Adipose tissue (tissue), 3 donors: ENCODE results near the gene SYT15. TPM values are rescaled to one million over a fixed set of nuclear protein-coding genes. Genes with fewer than 3 reads are reported as not detected.
"Not testable (repeated sequence)": the region's sequence is repeated elsewhere in the genome, so short reads cannot be mapped to it uniquely, and the experiment has no call there.

Experiments
- H3K27ac ChIP-seq: one replicate; pipeline ENCODE4 v1.5.1; 2013; ENCODE audit warnings: low read depth, low read length
- WGBS, 3 donors: extraction: QIAGEN DNeasy Blood & Tissue Kit; methylation state at CpG; one replicate each; pipeline ENCODE4 v1.1.7; 2013; 5-methylcytosine and 5-hydroxymethylcytosine counted together
- polyA plus RNA-seq, 3 donors: library from polyadenylated mRNA; stranded (reverse); fragments of 200-250 nt; gene quantifications; one replicate each; pipeline ENCODE4 v1.2.3, GENCODE V29; 2013
- donor health status: healthy with polysubstance abuse.
- donor health status: Bipolar disorder and iron deficiency.
- donor health status: healthy.

Gene SYT15
- 1 to 10 TPM; 1.7 to 3.3 (median 1.7) TPM for polyA plus RNA-seq

GRCh38 chr10:46578474-46579178, at the start of gene SYT15:
Gene SYT15, plus strand, starts transcription at chr10:46579128. Its CDS starts 41 bp downstream, at chr10:46579169.
- WGBS, 3 donors, result 0 to 3% (median 2%) methylated on average over 22 to 44 of the region's 68 CpGs
- H3K27ac ChIP-seq, result not testable (repeated sequence)

GRCh38 chr10:46529742-46530141, 49.2 kb upstream of the SYT15 start:
- not testable (repeated sequence) for H3K27ac ChIP-seq
- 85 to 88% (median 86%) methylated on average over 7 of the region's 7 CpGs for WGBS, 3 donors

DNA sequence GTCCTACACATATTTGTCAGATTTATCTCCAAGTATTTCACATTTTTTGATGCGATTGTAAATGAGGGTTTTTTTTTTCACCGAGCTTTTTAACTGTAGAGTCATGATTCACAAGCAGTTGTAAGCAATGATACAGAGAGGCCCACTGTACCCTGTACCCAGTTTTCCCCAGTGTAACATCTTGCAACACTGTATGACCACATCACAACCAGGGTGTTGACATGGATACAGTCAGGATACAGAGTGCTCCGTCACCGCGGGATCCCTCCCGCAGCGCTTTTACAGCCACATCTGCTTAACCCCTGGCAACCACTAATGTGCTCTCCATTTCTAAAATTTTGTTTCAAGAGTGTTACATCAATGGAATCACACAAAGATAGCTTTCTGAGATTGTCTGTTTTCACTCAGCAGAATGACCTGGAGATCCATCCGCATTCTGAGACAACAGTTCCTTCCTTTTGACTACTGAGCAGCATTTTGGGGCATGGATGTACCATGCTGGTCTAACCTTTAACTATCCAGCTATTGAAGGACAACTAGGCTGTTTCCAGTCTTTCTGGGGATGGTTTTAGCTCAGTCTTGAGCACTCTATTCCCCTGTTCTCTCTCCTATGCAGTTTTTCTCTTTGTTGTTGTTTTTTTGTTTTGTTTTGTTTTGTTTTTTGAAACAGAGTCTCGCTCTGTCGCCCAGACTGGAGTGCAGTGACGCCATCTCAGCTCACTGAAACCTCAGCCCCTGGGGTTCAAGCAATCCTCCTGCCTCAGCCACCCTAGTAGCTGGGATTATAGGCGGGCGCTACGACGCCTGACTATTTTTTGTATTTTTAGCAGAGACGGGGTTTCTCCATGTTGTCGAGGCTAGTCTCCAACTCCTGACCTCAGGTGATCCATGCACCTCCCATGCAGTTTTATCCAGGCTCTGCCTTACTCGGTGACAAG, 48.4 kb upstream of the SYT15 start:
- WGBS, 3 donors, result 81 to 89% (median 86%) methylated on average over 18 of the region's 18 CpGs
- H3K27ac ChIP-seq, result no peak overlapping the region

- WGBS, 3 donors, result 50 to 82% (median 72%) methylated on average over 1 of the region's 1 CpG
- H3K27ac ChIP-seq, result not testable (repeated sequence)
Observed at GRCh38 chr10:46532256-46532655, 46.7 kb upstream of the SYT15 start.

- H3K27ac ChIP-seq, result no peak overlapping the region
- 82 to 87% (median 83%) methylated on average over 6 of the region's 6 CpGs for WGBS, 3 donors
Observed at GRCh38 chr10:46534828-46535524, 44.0 kb upstream of the SYT15 start.

GRCh38 chr10:46536171-46536570, 42.8 kb upstream of the SYT15 start:
- WGBS, 3 donors, result 82 to 93% (median 92%) methylated on average over 6 of the region's 6 CpGs
- H3K27ac ChIP-seq, result no peak overlapping the region

- WGBS, 3 donors, result 85 to 94% (median 90%) methylated on average over 5 of the region's 5 CpGs
- no peak overlapping the region for H3K27ac ChIP-seq
Observed at GRCh38 chr10:46536781-46537180, 42.1 kb upstream of the SYT15 start.

DNA sequence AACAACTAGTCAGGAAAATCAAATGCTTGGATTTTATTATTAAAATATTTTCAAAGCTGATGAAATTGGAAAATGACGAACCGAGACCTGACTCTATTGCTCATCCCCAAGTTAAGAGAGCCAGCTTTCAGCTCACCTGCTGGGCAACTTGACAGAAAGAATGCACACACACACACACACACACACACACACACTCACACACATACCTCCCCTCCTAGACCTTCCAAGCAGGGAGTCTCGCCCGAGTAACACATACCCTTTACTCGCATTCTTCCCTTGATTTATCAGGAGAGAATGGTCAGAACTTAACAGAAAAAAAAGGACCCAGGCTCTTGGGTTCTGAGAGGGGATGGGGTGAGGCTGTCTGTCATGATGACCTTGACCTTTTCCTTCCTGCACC, 41.6 kb upstream of the SYT15 start:
- no peak overlapping the region for H3K27ac ChIP-seq
- WGBS, 3 donors, result 76 to 81% (median 78%) methylated on average over 5 of the region's 5 CpGs

DNA sequence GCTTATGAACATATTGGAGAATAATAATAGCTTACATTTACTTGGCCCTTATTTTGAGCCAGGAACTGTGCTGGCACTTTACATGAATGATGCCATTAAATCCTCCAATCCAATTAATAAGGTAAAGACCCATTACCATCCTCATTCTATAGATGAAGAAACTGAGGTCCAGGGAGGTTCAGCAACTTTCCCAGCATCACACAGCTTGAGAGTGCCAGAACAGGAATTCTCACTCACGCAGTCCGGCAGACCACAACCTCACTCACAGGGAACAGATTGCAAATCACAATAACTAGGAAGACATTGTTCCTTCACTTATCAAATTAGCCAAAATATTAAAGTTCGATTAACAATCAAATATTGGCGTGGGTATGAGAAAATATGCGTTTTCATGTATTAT, 40.8 kb upstream of the SYT15 start:
- no peak overlapping the region for H3K27ac ChIP-seq
- WGBS, 3 donors, result 88 to 94% (median 93%) methylated on average over 5 of the region's 5 CpGs

DNA sequence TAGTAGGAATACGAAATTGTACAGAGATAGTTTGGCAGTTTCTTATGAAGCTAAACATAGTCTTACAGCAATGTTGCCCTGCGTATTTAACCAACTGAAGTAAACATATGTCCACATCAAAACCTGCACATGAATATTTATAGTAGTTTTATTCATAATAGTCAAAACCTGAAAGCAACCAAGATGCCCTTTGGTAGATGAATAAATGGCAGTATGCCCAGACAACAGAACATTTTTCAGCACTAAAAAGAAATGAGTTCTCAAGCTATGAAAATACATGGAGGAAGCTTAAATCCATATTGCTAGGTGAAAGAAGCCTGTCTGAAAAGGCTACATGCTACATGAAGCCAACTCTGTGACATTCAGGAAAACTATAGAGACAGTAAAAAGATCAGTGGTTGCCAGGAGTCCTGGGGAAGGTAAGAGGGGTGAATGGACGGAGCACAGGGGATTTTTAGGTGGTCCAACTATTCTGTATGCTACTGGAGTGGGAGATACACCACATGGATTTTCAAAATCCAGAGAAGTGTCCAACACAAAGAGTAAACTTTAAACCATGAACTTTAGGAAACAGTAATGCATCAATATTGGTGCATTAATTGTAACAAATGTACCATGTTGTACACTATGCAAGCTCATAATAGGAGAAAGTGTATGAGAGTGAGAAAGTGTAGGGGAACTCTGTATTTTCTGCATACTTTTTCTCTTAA, 40.1 kb upstream of the SYT15 start:
- no peak overlapping the region for H3K27ac ChIP-seq
- 87 to 92% (median 91%) methylated on average over 3 of the region's 3 CpGs for WGBS, 3 donors

DNA sequence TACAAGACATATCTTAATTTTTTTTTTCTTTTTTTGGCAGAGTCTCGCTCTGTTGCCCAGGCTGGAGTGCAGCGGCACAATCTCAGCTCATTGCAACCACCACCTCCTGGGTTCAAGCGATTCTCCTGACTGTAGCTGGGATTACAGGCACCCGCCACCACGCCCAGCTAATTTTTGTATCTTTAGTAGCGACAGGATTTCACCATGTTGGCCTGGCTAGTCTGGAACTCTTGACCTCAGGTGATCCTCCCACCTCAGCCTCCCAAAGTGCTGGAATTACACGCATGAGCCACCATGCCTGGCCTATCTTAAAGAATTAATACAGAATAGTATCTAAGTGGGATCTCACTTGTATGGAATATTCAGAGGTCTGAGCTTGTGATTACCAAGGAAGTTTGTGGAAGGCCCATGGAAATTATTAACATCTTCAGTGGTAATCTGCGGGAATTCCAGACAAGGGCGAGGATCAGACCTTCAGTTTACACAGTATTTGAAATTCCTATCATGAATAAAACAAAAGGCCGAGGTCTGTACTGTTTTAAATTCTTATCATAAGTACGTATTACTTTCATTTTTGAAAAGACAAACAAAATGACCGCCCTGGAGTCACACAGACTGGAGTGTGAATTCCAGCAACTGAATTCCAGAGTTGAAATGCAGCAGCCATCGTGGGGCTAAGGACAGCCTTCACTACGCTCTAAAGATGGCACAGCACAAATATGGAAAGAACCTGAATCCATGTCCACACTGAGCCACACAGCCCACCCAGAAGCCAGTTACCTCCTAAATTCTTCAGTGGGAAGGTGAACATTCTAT, 39.1 kb upstream of the SYT15 start:
- no peak overlapping the region for H3K27ac ChIP-seq
- 58 to 79% (median 70%) methylated on average over 14 of the region's 14 CpGs for WGBS, 3 donors

DNA sequence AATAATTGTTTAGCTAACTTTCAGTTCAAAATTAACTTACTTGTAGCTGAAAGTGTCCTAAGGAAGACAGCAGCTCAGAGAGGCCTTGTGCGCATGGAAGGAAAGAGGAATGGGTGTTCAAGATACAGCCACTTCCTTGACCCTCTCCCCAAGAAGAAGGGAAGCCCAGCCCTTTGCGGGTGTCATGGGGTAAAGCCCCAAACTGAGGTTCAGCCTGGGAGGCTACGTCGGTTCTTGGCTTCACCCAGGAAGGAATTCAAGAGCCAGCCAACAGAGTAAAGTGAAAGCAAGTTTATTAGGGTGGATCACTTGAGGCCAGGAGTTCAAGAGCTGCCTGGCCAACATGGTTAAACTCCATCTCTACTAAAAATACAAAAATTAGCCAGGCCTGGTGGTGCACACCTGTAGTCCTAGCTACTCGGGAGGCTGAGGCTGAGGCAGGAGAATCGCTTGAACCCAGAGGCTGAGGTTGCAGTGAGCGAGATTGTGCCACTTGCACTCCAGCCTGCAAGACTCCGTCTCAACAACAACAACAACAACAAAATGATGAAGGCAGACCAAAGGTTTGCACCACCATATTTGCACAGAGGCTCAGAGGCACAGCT, 38.4 kb upstream of the SYT15 start:
- H3K27ac ChIP-seq, result no peak overlapping the region
- WGBS, 3 donors, result 87 to 94% (median 93%) methylated on average over 8 of the region's 8 CpGs

- WGBS, 3 donors, result 8 to 14% (median 10%) methylated on average over 42 of the region's 42 CpGs
- no peak overlapping the region for H3K27ac ChIP-seq
Observed at GRCh38 chr10:46541017-46541661, 37.8 kb upstream of the SYT15 start.

DNA sequence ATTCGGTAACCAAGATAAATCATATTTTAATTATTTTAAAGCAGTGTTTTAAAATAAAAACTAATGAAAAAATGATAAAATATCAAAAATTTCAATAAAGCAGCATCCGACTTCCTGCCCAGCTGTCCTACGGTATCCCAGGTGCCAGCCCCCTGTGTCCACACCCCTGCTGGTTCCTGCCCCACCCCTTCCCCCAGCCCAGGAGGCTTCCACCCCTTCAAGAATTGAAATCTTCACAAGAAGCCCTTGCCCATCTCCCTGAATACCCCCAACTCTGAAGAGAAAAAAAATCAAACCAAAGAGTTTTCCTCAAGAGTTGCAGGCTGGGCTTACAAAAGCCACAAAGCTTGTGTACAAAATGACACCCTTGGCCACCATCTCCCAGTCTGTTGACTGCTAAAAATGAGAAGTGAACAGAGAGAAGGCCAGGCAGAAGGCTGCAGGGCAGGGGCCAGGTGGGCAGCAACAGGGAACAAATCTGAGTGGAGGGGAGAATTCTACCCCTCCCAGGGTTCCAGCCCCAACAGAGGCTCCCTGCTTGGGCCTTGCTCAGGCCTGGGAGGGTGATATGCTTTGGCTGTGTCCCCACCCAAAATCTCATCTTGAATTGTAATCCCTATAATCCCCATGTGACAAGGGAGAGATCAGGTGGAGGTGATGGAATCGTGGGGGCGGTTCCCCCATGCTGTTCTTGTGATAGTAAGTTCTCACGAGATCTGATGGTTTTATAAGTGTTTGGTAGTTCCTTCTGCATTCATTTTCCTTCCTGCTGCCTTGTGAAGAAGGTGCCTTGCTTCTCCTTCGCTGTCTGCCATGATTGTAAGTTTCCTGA, 37.0 kb upstream of the SYT15 start:
- H3K27ac ChIP-seq, result no peak overlapping the region
- WGBS, 3 donors, result 77 to 90% (median 77%) methylated on average over 7 of the region's 7 CpGs

GRCh38 chr10:46542567-46543465, 36.1 kb upstream of the SYT15 start:
- no peak overlapping the region for H3K27ac ChIP-seq
- WGBS, 3 donors, result 73 to 82% (median 76%) methylated on average over 7 of the region's 7 CpGs
